Heart right ventricle (tissue), 16 donors: ENCODE measurements around the gene SLC22A1. TPM values are rescaled to one million over a fixed set of nuclear protein-coding genes. Genes with fewer than 3 reads are reported as not detected.

Experiments used
- ATAC-seq, 8 donors: fragments of 200-7000 bp; cut with Tn5 transposase; one replicate each; pipeline ENCODE4 v1.9.1; 2020; ENCODE audit warnings: mild to moderate bottlenecking in 8 of 8, moderate library complexity in 8 of 8, moderate number of reproducible peaks in 1 of 8
- DNase-seq, 2 donors: peaks; one replicate each; pipeline ENCODE4 v3.0.0-alpha.2; 2020
- H3K27ac ChIP-seq, 10 donors: fragments of 200-600 bp; sonication (generic) in 2 of 10; one replicate each; pipeline versions ENCODE4 v1.5.0 to v1.8.0; 2020 to 2022; ENCODE audit warnings: mild to moderate bottlenecking in 3 of 10
- H3K27me3 ChIP-seq, 7 donors: fragments of 200-600 bp; one replicate each; pipeline ENCODE4 v1.8.0; 2021 to 2022; ENCODE audit warnings: mild to moderate bottlenecking in 2 of 7
- H3K36me3 ChIP-seq, 9 donors: fragments of 200-600 bp; sonication (generic) in 1 of 9; one replicate each; pipeline versions ENCODE4 v1.5.0 to v1.8.0; 2020 to 2022; ENCODE audit warnings: mild to moderate bottlenecking in 2 of 9
- H3K4me1 ChIP-seq, 9 donors: fragments of 200-600 bp; sonication (generic) in 1 of 9; one replicate each; pipeline versions ENCODE4 v1.5.0 to v1.8.0; 2020 to 2022; ENCODE audit warnings: mild to moderate bottlenecking in 4 of 9
- H3K4me3 ChIP-seq, 10 donors: fragments of 200-600 bp; sonication (generic) in 2 of 10; one replicate each; pipeline versions ENCODE4 v1.5.0 to v1.8.0; 2020 to 2022; ENCODE audit warnings: mild to moderate bottlenecking in 7 of 10, moderate library complexity in 2 of 10
- H3K9me3 ChIP-seq, 11 donors: fragments of 200-600 bp in 10 of 11; sonication (generic) in 2 of 11; one replicate each; pipeline versions ENCODE4 v1.5.0 to v1.8.0; 2013 to 2022; ENCODE audit warnings: mild to moderate bottlenecking in 2 of 11, control low read depth in 1 of 11, moderate library complexity in 1 of 11
- WGBS, 2 donors: extraction: QIAGEN DNeasy Blood & Tissue Kit; methylation state at CpG; one replicate each; pipeline ENCODE4 v1.1.7; 2013; ENCODE audit warnings: inconsistent platforms in 1 of 2; 5-methylcytosine and 5-hydroxymethylcytosine counted together
- intact Hi-C, 10 donors: fragments of 100-400 bp; cut with DNase I; formaldehyde crosslinking; loops; one replicate each; pipeline versions ENCODE4 v1.11.1 to v1.14.2; 2022
- polyA plus RNA-seq, 2 donors: library from polyadenylated mRNA; stranded (reverse); fragments of 200-250 nt; gene quantifications; one replicate each; pipeline ENCODE4 v1.2.3, GENCODE V29; 2013
- total RNA-seq, 10 donors: library from RNA; stranded (reverse); fragmentation: NEBNext Ultra II Directional in 3 of 10; extraction: Animal tissue kit (Norgen Biotek cat#: 25700) in 3 of 10; gene quantifications; one replicate each; pipeline versions ENCODE4 v1.2.1 to v1.2.4, GENCODE V29; 2021 to 2023
- TF ChIP-seq, protein P1 (sequence below), 9 donors: fragments of 200-600 bp; sonication (generic) in 2 of 9; IDR thresholded peaks; one replicate each; pipeline versions ENCODE4 v1.5.0 to v1.8.0; 2021 to 2022; ENCODE audit warnings: antibody characterized with exemption in 9 of 9, mild to moderate bottlenecking in 5 of 9, moderate library complexity in 1 of 9
- donor health status: Arrhythmogenic right ventricular cardiomyopathy.
- donor health status: ischemic (EF 13 %, LVEDD 7.1; RV severe dilation, severe dysfunction).
- donor health status: healthy with polysubstance abuse.
- donor health status: DM: no; HTN: yes; CAD: no.
- donor health status: DM: no; HTN: no; CAD: no.
- donor health status: ischemic (EF 25% LVEDD 6.9; RV normal size, moderate dysfunction).
- donor health status: ischemic (EF 25% LVEDD 5.7; RV mildly dilated, moderate dysfunction).
- donor health status: healthy.
- donor health status: DM: yes; HTN: yes; CAD: no.
- donor health status: Ischemic cardiomyopathy.
- donor health status: ischemic (EF 35%, LVEDD 5.7; RV mildly dilated, moderate dysfunction).
- donor health status: nonischemic (EF 11% LVEDD 7.7; RV severe dilation, severe dysfunction).
- donor health status: DM: yes; HTN: yes; CAD: no.
- donor health status: PGD.
- donor health status: ischemic (EF 29% LVEDD 5.4; RV normal size, mild dysfunction).
- donor health status: nonischemic (EF 23%, LVEDD 6.1; RV moderate dilation, normal function).

Gene SLC22A1
- total and polyA plus RNA-seq, 12 donors: 0.10 to 1.4 (median 0.39) TPM; not detected in 3

DNA sequence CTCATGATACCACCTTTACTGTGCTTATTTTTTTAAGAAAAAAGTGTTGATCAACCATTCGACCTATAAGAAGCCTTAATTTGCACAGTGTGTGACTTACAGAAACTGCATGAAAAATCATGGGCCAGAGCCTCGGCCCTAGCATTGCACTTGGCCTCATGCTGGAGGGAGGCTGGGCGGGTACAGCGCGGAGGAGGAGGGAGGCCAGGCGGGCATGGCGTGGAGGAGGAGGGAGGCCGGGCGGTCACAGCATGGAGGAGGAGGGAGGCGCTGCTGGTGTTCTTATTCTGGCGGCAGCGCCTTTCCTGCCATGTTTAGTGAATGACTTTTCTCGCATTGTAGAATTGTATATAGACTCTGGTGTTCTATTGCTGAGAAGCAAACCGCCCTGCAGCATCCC lies 15.6 kb upstream of the SLC22A1 start:
- DNase-seq (no peak), ATAC-seq (no peak)
- 97 to 98% methylated on average over 14 of the region's 14 CpGs for WGBS, 2 donors
- Histone ChIP-seq H3K9me3 (no peaks in the 10 kb centered on the region), H3K27me3 (no peaks in the 10 kb centered on the region), H3K27ac (no peak overlapping the region), H3K4me1 (peaks cover 0 to 9% (median 4%) of the 10 kb centered on the region in 9 donors), H3K4me3 (no peak overlapping the region), H3K36me3 (peaks cover 0 to 89% (median 40%) of the 10 kb centered on the region in 9 donors)
- intact Hi-C loops: loop anchor here in 2 of 10 donors (2.0 to 10.0 kb wide), 2 partner anchors 59 to 241 kb away; no protein-coding TSS in a partner anchor
- TF ChIP-seq, protein P1, sequence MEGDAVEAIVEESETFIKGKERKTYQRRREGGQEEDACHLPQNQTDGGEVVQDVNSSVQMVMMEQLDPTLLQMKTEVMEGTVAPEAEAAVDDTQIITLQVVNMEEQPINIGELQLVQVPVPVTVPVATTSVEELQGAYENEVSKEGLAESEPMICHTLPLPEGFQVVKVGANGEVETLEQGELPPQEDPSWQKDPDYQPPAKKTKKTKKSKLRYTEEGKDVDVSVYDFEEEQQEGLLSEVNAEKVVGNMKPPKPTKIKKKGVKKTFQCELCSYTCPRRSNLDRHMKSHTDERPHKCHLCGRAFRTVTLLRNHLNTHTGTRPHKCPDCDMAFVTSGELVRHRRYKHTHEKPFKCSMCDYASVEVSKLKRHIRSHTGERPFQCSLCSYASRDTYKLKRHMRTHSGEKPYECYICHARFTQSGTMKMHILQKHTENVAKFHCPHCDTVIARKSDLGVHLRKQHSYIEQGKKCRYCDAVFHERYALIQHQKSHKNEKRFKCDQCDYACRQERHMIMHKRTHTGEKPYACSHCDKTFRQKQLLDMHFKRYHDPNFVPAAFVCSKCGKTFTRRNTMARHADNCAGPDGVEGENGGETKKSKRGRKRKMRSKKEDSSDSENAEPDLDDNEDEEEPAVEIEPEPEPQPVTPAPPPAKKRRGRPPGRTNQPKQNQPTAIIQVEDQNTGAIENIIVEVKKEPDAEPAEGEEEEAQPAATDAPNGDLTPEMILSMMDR (IDR thresholded peaks at IDR 0.05): no peak

DNA sequence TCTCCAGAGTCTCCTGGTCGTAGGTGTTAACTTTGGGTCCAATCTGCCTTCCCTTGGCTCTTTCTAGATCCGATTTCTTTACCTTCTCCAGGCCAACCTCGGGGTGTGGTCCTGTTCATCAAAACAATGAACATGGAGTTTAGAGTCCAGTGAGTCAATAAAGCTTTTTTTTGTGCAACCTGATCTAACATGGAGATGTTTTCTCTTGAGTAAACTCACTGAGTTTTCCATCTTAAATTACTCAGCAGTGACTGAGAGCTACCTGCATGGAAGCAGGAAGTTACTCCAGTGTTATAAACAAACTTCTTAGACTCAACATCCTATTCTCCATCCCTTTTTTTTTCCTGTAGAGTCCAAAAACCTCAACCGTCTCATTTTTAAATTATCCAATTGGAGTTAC lies 14.9 kb upstream of the SLC22A1 start:
- no peaks in the 10 kb centered on the region for H3K27me3 ChIP-seq
- no peak for ATAC-seq
- H3K4me3 ChIP-seq: no peak overlapping the region
- 92 to 95% methylated on average over 4 of the region's 4 CpGs for WGBS, 2 donors
- TF ChIP-seq, protein P1 (IDR thresholded peaks at IDR 0.05): no peak
- no peak for DNase-seq
- peaks cover 0 to 82% (median 40%) of the 10 kb centered on the region in 9 donors for H3K36me3 ChIP-seq
- H3K4me1 ChIP-seq: peaks cover 0 to 5% (median 0%) of the 10 kb centered on the region in 9 donors
- no peak overlapping the region for H3K27ac ChIP-seq
- intact Hi-C loops: loop anchor here in 2 of 10 donors (2.0 to 10.0 kb wide), 2 partner anchors 60 to 242 kb away; no protein-coding TSS in a partner anchor
- no peaks in the 10 kb centered on the region for H3K9me3 ChIP-seq

DNA sequence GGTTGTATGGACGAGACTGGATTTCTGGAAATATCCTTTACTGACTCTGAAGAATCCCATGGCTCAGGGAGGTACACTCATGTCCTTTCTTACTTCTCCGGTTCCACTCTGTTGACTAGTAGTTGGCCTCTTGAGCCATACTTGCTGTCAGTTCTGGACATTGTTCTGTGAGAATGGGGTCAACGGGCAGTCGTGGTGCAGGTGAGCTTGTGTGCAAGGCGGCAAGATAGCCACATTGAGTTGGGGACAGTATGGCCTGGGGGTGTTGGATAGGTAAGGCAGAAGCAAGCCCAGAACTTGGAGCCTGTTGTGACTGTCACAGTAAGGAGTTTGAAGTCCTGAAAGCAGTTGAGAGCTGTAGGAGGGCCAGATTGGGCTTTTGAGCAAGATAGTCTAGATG lies 13.5 kb upstream of the SLC22A1 start:
- intact Hi-C loops: loop anchor here in 1 of 10 donors (10.0 kb wide), 1 partner anchor 243 kb away; no protein-coding TSS in a partner anchor
- no peaks in the 10 kb centered on the region for H3K27me3 ChIP-seq
- ATAC-seq (no peak), DNase-seq (no peak)
- peaks cover 0 to 74% (median 32%) of the 10 kb centered on the region in 9 donors for H3K36me3 ChIP-seq
- H3K4me3 ChIP-seq: no peak overlapping the region
- no peaks in the 10 kb centered on the region for H3K9me3 ChIP-seq
- H3K4me1 ChIP-seq: peaks cover 0 to 5% (median 0%) of the 10 kb centered on the region in 9 donors
- TF ChIP-seq, protein P1 (IDR thresholded peaks at IDR 0.05): no peak
- WGBS, 2 donors: 97% methylated on average over 5 of the region's 5 CpGs
- no peak overlapping the region for H3K27ac ChIP-seq

DNA sequence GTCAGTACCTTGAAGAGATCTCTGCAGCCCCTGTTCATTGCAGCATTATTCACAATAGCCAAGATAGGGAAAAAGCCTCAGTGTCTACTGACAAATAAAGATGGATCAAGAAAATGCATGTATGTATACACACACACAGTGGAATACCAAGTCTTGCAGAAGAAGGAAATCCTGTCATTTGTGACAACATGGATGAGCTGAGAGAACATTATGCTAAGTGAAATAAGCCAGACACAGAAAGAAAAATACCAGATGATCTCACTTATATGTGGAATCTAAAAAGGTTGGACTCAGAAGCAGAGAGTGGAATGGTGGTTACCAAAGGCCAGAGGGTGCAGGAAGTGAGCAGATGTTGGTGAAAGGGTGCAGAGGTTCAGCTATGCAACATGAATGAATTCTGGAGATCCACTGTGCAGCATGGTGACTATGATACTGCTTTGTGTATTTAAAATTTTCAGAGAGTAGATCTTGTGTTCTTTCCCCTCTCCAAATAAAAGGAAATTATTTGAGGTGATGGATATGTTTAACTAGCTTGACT lies 11.0 kb upstream of the SLC22A1 start:
- DNase-seq (no peak), ATAC-seq (no peak)
- no peak overlapping the region for H3K4me3 ChIP-seq
- no peaks in the 10 kb centered on the region for H3K9me3 ChIP-seq
- H3K27me3 ChIP-seq: no peaks in the 10 kb centered on the region
- peaks cover 0 to 48% (median 11%) of the 10 kb centered on the region in 9 donors for H3K36me3 ChIP-seq
- H3K27ac ChIP-seq: no peak overlapping the region
- intact Hi-C loops: no loop called here
- peaks cover 0 to 5% (median 0%) of the 10 kb centered on the region in 9 donors for H3K4me1 ChIP-seq
- TF ChIP-seq, protein P1 (IDR thresholded peaks at IDR 0.05): no peak
